ENCODE data around the gene MED12. TPM values are rescaled to one million over a fixed set of nuclear protein-coding genes. Genes with fewer than 3 reads are reported as not detected.

Gene MED12
- total RNA-seq, 4 donors from 2014 or later = 27.0 to 63.0 (median 39.8) TPM

DNA sequence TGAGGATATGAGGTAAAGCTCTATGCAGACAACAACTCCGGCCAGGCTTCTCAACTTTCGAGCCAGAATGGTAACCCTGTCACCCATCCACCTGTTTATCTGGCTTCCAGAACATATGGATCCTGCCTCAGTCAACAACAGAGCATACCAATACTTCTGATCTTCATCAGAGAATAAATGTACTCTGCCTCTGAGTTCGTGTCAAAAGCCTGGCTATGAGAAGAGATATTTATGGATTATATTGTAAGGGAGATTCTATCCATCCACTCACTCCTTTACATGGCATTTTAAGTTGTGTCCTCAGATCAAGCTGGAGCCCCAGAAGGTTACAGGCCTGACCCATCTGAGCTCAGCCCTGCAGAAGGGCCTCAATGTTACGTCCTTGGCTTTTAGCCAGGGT is 32.5 kb upstream of the MED12 start:
- WGBS = 50% methylated on average over 4 of the region's 4 CpGs
- H3K27me3 ChIP-seq = no peaks in the 10 kb centered on the region
- H3K9me3 ChIP-seq = no peaks in the 10 kb centered on the region
- H3K27ac ChIP-seq = no peak overlapping the region
- no peaks in the 10 kb centered on the region for H3K36me3 ChIP-seq
- no peaks in the 10 kb centered on the region for H3K4me1 ChIP-seq
- no peak for DNase-seq (ENCODE audit: low spot score in 2 of 2)
- no peak overlapping the region for H3K4me3 ChIP-seq
- TF ChIP-seq POLR2AphosphoS5 (IDR thresholded peaks at IDR 0.05) = no peak

DNA sequence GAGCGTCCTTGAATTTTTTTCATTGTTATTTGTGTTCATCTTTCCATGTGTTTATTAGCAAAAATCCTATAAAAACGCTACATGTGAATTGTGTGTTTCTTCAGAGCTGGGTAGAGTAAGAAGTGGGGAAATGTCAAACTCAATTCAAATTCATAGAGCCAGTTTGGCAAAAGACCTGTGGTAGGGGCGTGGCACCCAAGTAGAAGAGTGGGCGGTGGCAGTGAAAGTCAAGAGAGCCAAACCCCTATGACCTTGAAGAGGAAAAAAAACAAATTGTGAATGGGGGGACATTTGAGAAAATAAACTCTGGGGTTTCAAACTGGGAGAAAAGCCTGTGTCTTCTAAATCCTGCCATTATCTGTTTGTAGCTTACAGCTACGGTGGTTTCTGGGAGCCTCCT is 27.1 kb upstream of the MED12 start:
- Histone ChIP-seq H3K4me3 (no peak overlapping the region), H3K9me3 (no peaks in the 10 kb centered on the region), H3K4me1 (peaks cover 7% of the 10 kb centered on the region), H3K36me3 (no peaks in the 10 kb centered on the region), H3K27ac (no peak overlapping the region), H3K27me3 (no peaks in the 10 kb centered on the region)
- WGBS = 71% methylated on average over 5 of the region's 5 CpGs
- TF ChIP-seq, protein P1, sequence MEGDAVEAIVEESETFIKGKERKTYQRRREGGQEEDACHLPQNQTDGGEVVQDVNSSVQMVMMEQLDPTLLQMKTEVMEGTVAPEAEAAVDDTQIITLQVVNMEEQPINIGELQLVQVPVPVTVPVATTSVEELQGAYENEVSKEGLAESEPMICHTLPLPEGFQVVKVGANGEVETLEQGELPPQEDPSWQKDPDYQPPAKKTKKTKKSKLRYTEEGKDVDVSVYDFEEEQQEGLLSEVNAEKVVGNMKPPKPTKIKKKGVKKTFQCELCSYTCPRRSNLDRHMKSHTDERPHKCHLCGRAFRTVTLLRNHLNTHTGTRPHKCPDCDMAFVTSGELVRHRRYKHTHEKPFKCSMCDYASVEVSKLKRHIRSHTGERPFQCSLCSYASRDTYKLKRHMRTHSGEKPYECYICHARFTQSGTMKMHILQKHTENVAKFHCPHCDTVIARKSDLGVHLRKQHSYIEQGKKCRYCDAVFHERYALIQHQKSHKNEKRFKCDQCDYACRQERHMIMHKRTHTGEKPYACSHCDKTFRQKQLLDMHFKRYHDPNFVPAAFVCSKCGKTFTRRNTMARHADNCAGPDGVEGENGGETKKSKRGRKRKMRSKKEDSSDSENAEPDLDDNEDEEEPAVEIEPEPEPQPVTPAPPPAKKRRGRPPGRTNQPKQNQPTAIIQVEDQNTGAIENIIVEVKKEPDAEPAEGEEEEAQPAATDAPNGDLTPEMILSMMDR (IDR thresholded peaks at IDR 0.05) = no peak
- no peak for TF ChIP-seq POLR2AphosphoS5 (IDR thresholded peaks at IDR 0.05)
- no peak for TF ChIP-seq POLR2A (IDR thresholded peaks at IDR 0.05)
- no peak for TF ChIP-seq EP300 (IDR thresholded peaks at IDR 0.05)
- DNase-seq (ENCODE audit: low spot score in 2 of 2) = no peak

- Histone ChIP-seq H3K9me3 (no peaks in the 10 kb centered on the region), H3K27ac (no peak overlapping the region), H3K27me3 (no peaks in the 10 kb centered on the region), H3K36me3 (no peaks in the 10 kb centered on the region), H3K4me1 (peaks cover 20% of the 10 kb centered on the region), H3K4me3 (peak overlapping the region; percentile 60)
- no peak for DNase-seq (ENCODE audit: low spot score in 2 of 2)
- TF ChIP-seq EP300 (IDR thresholded peaks at IDR 0.05) (no peak), POLR2A (IDR thresholded peaks at IDR 0.05) (no peak), POLR2AphosphoS5 (IDR thresholded peaks at IDR 0.05) (no peak)
- TF ChIP-seq, protein P1 (IDR thresholded peaks at IDR 0.05) = no peak
- WGBS = 31% methylated on average over 6 of the region's 6 CpGs
Measured at GRCh38 chrX:71095033-71095432, 23.4 kb upstream of the MED12 start.

DNA sequence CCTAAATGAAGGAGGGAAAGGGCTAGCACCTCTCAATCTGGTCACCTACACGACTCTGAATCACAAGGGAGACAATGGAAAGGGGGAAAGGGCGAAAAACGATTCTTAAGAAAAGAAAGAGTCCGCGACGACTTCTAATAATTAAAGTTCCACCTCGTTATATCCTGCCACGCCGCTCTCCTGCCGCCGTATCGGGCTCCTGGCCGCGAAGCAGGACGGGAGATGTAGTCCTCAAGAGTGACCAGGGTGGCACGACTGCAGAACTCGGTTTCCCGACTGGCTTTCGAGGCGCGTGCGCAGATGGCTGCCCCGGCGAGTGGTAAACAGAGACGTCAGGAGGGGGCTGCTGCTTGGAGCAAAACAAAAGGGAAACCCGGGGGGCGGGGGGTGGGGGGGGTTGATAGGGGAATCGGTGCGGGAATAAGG is 22.8 kb upstream of the MED12 start, which contains the start of gene FOXO4:
Gene FOXO4 (plus strand): TSS at position 297 of the 426 bp plus-strand sequence. CDS start 678 bp downstream, outside the sequence.
- Histone ChIP-seq H3K4me3 (peak within 1 kb of the TSS; percentile 60), H3K36me3 (no peaks in the 10 kb centered on the region), H3K9me3 (no peaks in the 10 kb centered on the region), H3K27ac (peak within 1 kb of the TSS; percentile 65), H3K4me1 (peaks cover 20% of the 10 kb centered on the region), H3K27me3 (no peaks in the 10 kb centered on the region)
- TF ChIP-seq POLR2AphosphoS5 (IDR thresholded peaks at IDR 0.05) = no peak
- no peak for TF ChIP-seq EP300 (IDR thresholded peaks at IDR 0.05)
- TF ChIP-seq, protein P1 (IDR thresholded peaks at IDR 0.05) = no peak
- no peak for TF ChIP-seq POLR2A (IDR thresholded peaks at IDR 0.05)
- peak; percentile 91 to 92 for DNase-seq (ENCODE audit: low spot score in 2 of 2)
- 5% methylated on average over 29 of the region's 29 CpGs for WGBS

GRCh38 chrX:71095981-71096759 is 22.2 kb upstream of the MED12 start:
- no peak for TF ChIP-seq POLR2AphosphoS5 (IDR thresholded peaks at IDR 0.05)
- WGBS = 19% methylated on average over 38 of the region's 46 CpGs

DNA sequence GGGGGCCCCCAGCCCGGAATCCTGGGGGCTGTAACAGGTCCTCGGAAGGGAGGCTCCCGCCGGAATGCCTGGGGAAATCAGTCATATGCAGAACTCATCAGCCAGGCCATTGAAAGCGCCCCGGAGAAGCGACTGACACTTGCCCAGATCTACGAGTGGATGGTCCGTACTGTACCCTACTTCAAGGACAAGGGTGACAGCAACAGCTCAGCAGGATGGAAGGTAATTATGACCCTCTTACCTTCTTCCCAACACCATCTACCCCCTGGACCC is 21.7 kb upstream of the MED12 start:
- no peaks in the 10 kb centered on the region for H3K36me3 ChIP-seq
- peaks cover 20% of the 10 kb centered on the region for H3K4me1 ChIP-seq
- no peaks in the 10 kb centered on the region for H3K27me3 ChIP-seq
- WGBS = 30% methylated on average over 8 of the region's 9 CpGs
- H3K4me3 ChIP-seq = peak overlapping the region; percentile 60
- TF ChIP-seq, protein P1 (IDR thresholded peaks at IDR 0.05) = no peak
- TF ChIP-seq POLR2A (IDR thresholded peaks at IDR 0.05) (no peak), EP300 (IDR thresholded peaks at IDR 0.05) (no peak), POLR2AphosphoS5 (IDR thresholded peaks at IDR 0.05) (no peak)
- H3K9me3 ChIP-seq = no peaks in the 10 kb centered on the region
- H3K27ac ChIP-seq = no peak overlapping the region
- DNase-seq (ENCODE audit: low spot score in 2 of 2) = no peak

More at GRCh38 chrX:71095981-71096759, 22.2 kb upstream of the MED12 start:
- peaks cover 20% of the 10 kb centered on the region for H3K4me1 ChIP-seq
- no peaks in the 10 kb centered on the region for H3K27me3 ChIP-seq
- no peaks in the 10 kb centered on the region for H3K9me3 ChIP-seq
- DNase-seq (ENCODE audit: low spot score in 2 of 2) = no peak
- peak overlapping the region; percentile 60 for H3K4me3 ChIP-seq
- H3K27ac ChIP-seq = peak overlapping the region; percentile 65
- no peaks in the 10 kb centered on the region for H3K36me3 ChIP-seq
